Astrocyte (in vitro differentiated cells and primary cell): ENCODE results near the gene ACAP3. TPM values are rescaled to one million over a fixed set of nuclear protein-coding genes. Genes with fewer than 3 reads are reported as not detected.

Experiments used
- DNase-seq: peaks from one replicate; pipeline ENCODE4 v3.0.0-alpha.2; 2010; ENCODE audit warnings: low read depth
- FAIRE-seq: peaks from 2 replicates; lab custom pipeline; 2011; peaks lifted over from hg19 to GRCh38; lab: Jason Lieb, UNC
- H2AFZ ChIP-seq: 2 replicates; pipeline ENCODE4 v1.6.0; 2012; ENCODE audit warnings: low read depth, low read length, inconsistent platforms
- H3K27ac ChIP-seq: 2 replicates; pipeline ENCODE4 v1.5.1; 2011; ENCODE audit warnings: low read depth, low read length, inconsistent platforms
- H3K27me3 ChIP-seq: 2 replicates; pipeline ENCODE4 v1.6.0; 2011; ENCODE audit warnings: low read length, inconsistent platforms; ENCODE audit not compliant: insufficient read depth
- H3K36me3 ChIP-seq: 2 replicates; pipeline ENCODE4 v1.5.1; 2011; ENCODE audit warnings: low read length, inconsistent platforms; ENCODE audit not compliant: insufficient read depth
- H3K4me1 ChIP-seq: 2 replicates; pipeline ENCODE4 v1.5.1; 2011; ENCODE audit warnings: low read length, inconsistent platforms; ENCODE audit not compliant: insufficient read depth
- H3K4me2 ChIP-seq: 2 replicates; pipeline ENCODE4 v1.6.0; 2012; ENCODE audit warnings: low read length, inconsistent platforms
- H3K4me3 ChIP-seq: 2 replicates; pipeline ENCODE4 v1.5.1; 2011; ENCODE audit warnings: low read depth, mild to moderate bottlenecking, low read length, inconsistent platforms; ENCODE audit not compliant: insufficient read depth
- H3K79me2 ChIP-seq: 2 replicates; pipeline ENCODE4 v1.6.0; 2012; ENCODE audit warnings: mild to moderate bottlenecking, low read length, inconsistent platforms; ENCODE audit not compliant: insufficient read depth
- H3K9ac ChIP-seq: 2 replicates; pipeline ENCODE4 v1.6.0; 2012; ENCODE audit warnings: mild to moderate bottlenecking, low read length, inconsistent platforms
- H3K9me3 ChIP-seq: 2 replicates; pipeline ENCODE4 v1.5.1; 2012; ENCODE audit warnings: low read depth, mild to moderate bottlenecking, low read length, inconsistent platforms; ENCODE audit not compliant: insufficient read depth
- H4K20me1 ChIP-seq: 2 replicates; pipeline ENCODE4 v1.6.0; 2012; ENCODE audit warnings: low read length, inconsistent platforms; ENCODE audit not compliant: insufficient read depth
- H3K27ac Mint-ChIP-seq: one replicate; pipeline ENCODE4 v1.8.0; 2021; ENCODE audit warnings: mild to moderate bottlenecking, mixed read lengths; ENCODE audit not compliant: unreplicated experiment
- H3K27me3 Mint-ChIP-seq: one replicate; pipeline ENCODE4 v1.8.0; 2021; ENCODE audit warnings: low read depth, mixed read lengths; ENCODE audit not compliant: unreplicated experiment
- H3K36me3 Mint-ChIP-seq: one replicate; pipeline ENCODE4 v1.8.0; 2021; ENCODE audit warnings: low read depth, mixed read lengths; ENCODE audit not compliant: unreplicated experiment
- H3K4me1 Mint-ChIP-seq: one replicate; pipeline ENCODE4 v1.8.0; 2021; ENCODE audit warnings: low read depth, mixed read lengths; ENCODE audit not compliant: unreplicated experiment
- H3K4me3 Mint-ChIP-seq: one replicate; pipeline ENCODE4 v1.8.0; 2021; ENCODE audit warnings: mild to moderate bottlenecking, moderate library complexity, mixed read lengths; ENCODE audit not compliant: unreplicated experiment
- H3K9me3 Mint-ChIP-seq: one replicate; pipeline ENCODE4 v1.8.0; 2021; ENCODE audit warnings: mild to moderate bottlenecking, mixed read lengths; ENCODE audit not compliant: unreplicated experiment
- EZH2 ChIP-seq: IDR thresholded peaks from 2 replicates; pipeline ENCODE4 v1.6.1; 2012; ENCODE audit warnings: mild to moderate bottlenecking, low read length, inconsistent platforms; ENCODE audit not compliant: insufficient read depth
- total RNA-seq: library from RNA; stranded (reverse); gene quantifications from 2 replicates; pipeline ENCODE4 v1.2.1, GENCODE V29; 2021
- TF ChIP-seq, protein P1 (sequence below): IDR thresholded peaks from 2 replicates; pipeline ENCODE4 v1.5.1; 2011; ENCODE audit warnings: low read depth, mild to moderate bottlenecking, inconsistent platforms, low read length, moderate library complexity; ENCODE audit not compliant: insufficient read depth

Gene ACAP3
- total RNA-seq, 1 donor from 2014 or later = 64.0 TPM

DNA sequence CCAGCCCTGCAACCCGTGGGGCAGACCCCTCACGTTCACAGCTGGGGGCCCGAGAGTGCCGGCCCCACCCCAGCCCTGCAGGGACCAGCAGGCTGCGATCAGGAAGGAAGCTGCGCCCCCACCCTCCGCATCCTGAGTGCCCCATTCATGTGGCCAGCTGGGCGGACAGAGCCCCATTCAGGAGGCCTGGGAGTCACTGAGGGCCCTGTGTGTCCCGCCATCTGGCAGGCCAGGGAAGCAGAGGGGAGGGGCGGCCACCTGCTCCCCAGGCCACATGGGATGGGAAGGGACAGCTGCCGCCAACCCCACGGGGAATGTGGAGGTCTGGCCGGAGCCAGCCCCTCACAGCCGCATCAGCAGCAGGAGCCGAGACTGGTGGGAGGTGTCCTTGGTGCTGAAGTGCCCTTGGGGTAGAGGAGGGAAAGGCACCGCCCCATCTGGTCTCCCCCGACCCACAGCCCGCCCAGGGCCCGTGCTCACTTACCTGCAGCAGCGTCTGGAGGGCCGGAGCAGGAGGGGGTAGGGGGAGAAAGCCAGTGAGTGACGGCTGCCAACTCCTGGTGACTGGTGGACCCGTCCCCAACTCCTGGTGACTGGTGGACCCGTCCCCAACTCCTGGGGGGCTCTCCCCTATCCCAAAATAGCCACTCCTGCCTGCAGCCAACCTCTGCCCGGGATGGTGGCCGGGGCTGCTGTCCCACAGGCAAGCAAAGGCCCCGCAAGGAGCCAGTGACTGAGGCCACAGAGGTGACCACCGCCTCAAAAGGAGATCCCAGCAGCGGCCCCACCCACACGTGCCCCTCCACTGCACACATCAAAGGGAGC is 8.7 kb downstream of the ACAP3 start:
- TF ChIP-seq, protein P1, sequence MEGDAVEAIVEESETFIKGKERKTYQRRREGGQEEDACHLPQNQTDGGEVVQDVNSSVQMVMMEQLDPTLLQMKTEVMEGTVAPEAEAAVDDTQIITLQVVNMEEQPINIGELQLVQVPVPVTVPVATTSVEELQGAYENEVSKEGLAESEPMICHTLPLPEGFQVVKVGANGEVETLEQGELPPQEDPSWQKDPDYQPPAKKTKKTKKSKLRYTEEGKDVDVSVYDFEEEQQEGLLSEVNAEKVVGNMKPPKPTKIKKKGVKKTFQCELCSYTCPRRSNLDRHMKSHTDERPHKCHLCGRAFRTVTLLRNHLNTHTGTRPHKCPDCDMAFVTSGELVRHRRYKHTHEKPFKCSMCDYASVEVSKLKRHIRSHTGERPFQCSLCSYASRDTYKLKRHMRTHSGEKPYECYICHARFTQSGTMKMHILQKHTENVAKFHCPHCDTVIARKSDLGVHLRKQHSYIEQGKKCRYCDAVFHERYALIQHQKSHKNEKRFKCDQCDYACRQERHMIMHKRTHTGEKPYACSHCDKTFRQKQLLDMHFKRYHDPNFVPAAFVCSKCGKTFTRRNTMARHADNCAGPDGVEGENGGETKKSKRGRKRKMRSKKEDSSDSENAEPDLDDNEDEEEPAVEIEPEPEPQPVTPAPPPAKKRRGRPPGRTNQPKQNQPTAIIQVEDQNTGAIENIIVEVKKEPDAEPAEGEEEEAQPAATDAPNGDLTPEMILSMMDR = no peak
- no peak for TF ChIP-seq EZH2
- Histone ChIP-seq H4K20me1 (peaks cover 42% of the 10 kb centered on the region), H3K4me3 (no peak overlapping the region), H3K4me2 (no peak overlapping the region), H3K9me3 (no peaks in the 10 kb centered on the region), H3K79me2 (peaks cover 8% of the 10 kb centered on the region), H3K36me3 (no peaks in the 10 kb centered on the region), H3K4me1 (no peaks in the 10 kb centered on the region), H3K27me3 (no peaks in the 10 kb centered on the region), H2AFZ (no peak overlapping the region), H3K9ac (no peak overlapping the region), H3K27ac (no peak overlapping the region)
- no peaks in the 10 kb centered on the region for H3K9me3 Mint-ChIP-seq
- H3K36me3 Mint-ChIP-seq = no peaks in the 10 kb centered on the region
- H3K4me1 Mint-ChIP-seq = no peaks in the 10 kb centered on the region
- no peak overlapping the region for H3K4me3 Mint-ChIP-seq
- no peak for FAIRE-seq
- DNase-seq = no peak
- H3K27me3 Mint-ChIP-seq = no peaks in the 10 kb centered on the region
- H3K27ac Mint-ChIP-seq = no peak overlapping the region

DNA sequence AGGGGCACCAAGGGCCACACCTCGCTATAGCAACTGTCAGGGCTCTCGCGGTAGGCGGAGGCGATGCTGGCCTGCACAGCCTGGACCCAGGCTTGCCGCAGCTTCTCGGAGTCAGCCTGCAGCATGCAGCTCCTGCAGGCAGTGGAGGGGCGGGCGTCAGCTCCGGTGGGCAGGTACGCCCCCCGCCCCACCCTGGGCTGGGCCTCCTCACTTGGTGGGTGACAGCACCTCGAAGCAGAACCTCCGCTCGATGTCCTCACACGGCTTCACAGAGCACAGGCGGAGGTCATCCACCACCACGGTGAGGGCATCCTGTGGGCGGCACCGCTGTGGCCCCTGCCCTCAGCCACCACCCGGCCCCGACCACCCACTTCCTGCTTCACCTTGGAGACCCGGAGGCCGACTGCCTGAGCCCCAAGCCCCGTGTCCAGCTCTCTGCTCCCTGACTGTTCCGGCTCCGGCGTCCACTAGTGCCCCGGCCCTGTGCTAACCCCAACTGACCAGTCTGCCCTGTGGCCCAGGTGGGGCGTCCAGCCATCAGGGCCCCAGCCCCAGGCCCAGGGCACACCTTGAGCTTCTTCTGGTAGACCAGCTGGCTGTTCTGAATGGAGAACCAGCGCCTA is 9.8 kb downstream of the ACAP3 start:
- FAIRE-seq (no peak), DNase-seq (no peak)
- Histone ChIP-seq H3K79me2 (peaks cover 2% of the 10 kb centered on the region), H3K9me3 (no peaks in the 10 kb centered on the region), H3K36me3 (no peaks in the 10 kb centered on the region), H2AFZ (no peak overlapping the region), H3K9ac (no peak overlapping the region), H3K4me3 (no peak overlapping the region), H3K27me3 (no peaks in the 10 kb centered on the region), H3K4me2 (no peak overlapping the region), H3K27ac (no peak overlapping the region), H4K20me1 (peaks cover 35% of the 10 kb centered on the region), H3K4me1 (no peaks in the 10 kb centered on the region)
- Mint-ChIP-seq H3K27me3 (no peaks in the 10 kb centered on the region), H3K4me3 (no peak overlapping the region), H3K4me1 (no peaks in the 10 kb centered on the region), H3K9me3 (no peaks in the 10 kb centered on the region), H3K36me3 (no peaks in the 10 kb centered on the region), H3K27ac (no peak overlapping the region)
- TF ChIP-seq, protein P1 = no peak
- no peak for TF ChIP-seq EZH2
